HEK293 (cell line): ENCODE results near the gene APBB2.

Experiments used
- CTCF ChIA-PET: fragments of 350-600 bp; formaldehyde crosslinking; extraction: SDS; loops from one replicate; lab custom pipeline; 2021; ENCODE audit warnings: antibody characterized with exemption; lab: Yijun Ruan, JAX
- POLR2A ChIA-PET: fragments of 300-600 bp; formaldehyde crosslinking; extraction: SDS; loops from one replicate; lab custom pipeline; 2020; ENCODE audit warnings: antibody characterized with exemption, inconsistent platforms; lab: Yijun Ruan, JAX
- H3K27ac ChIP-seq: fragments of 200-500 bp; sonication (Bioruptor generic); 2 replicates; pipeline ENCODE4 v1.5.1; 2014; ENCODE audit warnings: low read depth, low read length, control low read depth, inconsistent platforms; ENCODE audit errors: extremely low read depth
- H3K36me3 ChIP-seq, 2 experiments: fragments of 200-500 bp in 1 of 2; sonication (Bioruptor generic) in 1 of 2; 1 replicate in 1 of 2; 2 replicates in 1 of 2; pipeline ENCODE4 v1.5.1; 2014 to 2017; ENCODE audit warnings: inconsistent platforms in 2 of 2, low read length in 2 of 2; ENCODE audit not compliant: control insufficient read depth in 2 of 2, insufficient read depth in 1 of 2
- H3K4me1 ChIP-seq: fragments of 200-500 bp; sonication (Bioruptor generic); 2 replicates; pipeline ENCODE4 v1.5.1; 2014; ENCODE audit warnings: mild to moderate bottlenecking, low read length, inconsistent platforms; ENCODE audit not compliant: control insufficient read depth, insufficient read depth
- H3K4me3 ChIP-seq: 2 replicates; pipeline ENCODE4 v1.5.1; 2011; ENCODE audit warnings: low read depth, mild to moderate bottlenecking, control low read depth, low read length, moderate library complexity
- H3K9me3 ChIP-seq: fragments of 200-500 bp; sonication (Bioruptor generic); 2 replicates; pipeline ENCODE4 v1.5.1; 2014; ENCODE audit warnings: low read depth, low read length, inconsistent platforms; ENCODE audit not compliant: control insufficient read depth, insufficient read depth
- GLIS2 ChIP-seq: fragments of 450-650 bp; formaldehyde crosslinking; IDR thresholded peaks from 2 replicates; pipeline ENCODE4 v1.5.1; 2016; ENCODE audit warnings: missing biosample characterization, missing genetic modification characterization
- KLF17 ChIP-seq: fragments of 450-650 bp; formaldehyde crosslinking; IDR thresholded peaks from 2 replicates; pipeline ENCODE4 v1.5.1; 2016; ENCODE audit warnings: missing biosample characterization, missing genetic modification characterization
- MEIS1 ChIP-seq: sonication (generic); formaldehyde crosslinking; IDR thresholded peaks from 2 replicates; pipeline ENCODE4 v1.8.1; 2022; ENCODE audit warnings: missing genetic modification reagents, mild to moderate bottlenecking, borderline replicate concordance
- REPIN1 ChIP-seq: fragments of 450-650 bp; formaldehyde crosslinking; IDR thresholded peaks from 2 replicates; pipeline ENCODE4 v1.5.1; 2017; ENCODE audit warnings: missing biosample characterization, missing genetic modification characterization, low read depth
- SALL2 ChIP-seq: fragments of 450-650 bp; formaldehyde crosslinking; IDR thresholded peaks from 2 replicates; pipeline ENCODE4 v1.5.0; 2017; ENCODE audit warnings: missing biosample characterization, mild to moderate bottlenecking, missing genetic modification characterization, borderline replicate concordance
- WT1 ChIP-seq: fragments of 450-650 bp; formaldehyde crosslinking; IDR thresholded peaks from 2 replicates; pipeline ENCODE4 v1.5.1; 2016; ENCODE audit warnings: missing biosample characterization, missing genetic modification characterization
- ZBTB49 ChIP-seq: fragments of 450-650 bp; formaldehyde crosslinking; IDR thresholded peaks from 2 replicates; pipeline ENCODE4 v1.5.1; 2016; ENCODE audit warnings: missing biosample characterization, missing genetic modification characterization, low read depth
- ZFHX2 ChIP-seq: fragments of 450-650 bp; formaldehyde crosslinking; conservative IDR thresholded peaks from 2 replicates; pipeline ENCODE4 v1.5.1; 2016; ENCODE audit warnings: missing biosample characterization, missing genetic modification characterization
- ZNF10 ChIP-seq: fragments of 450-650 bp; formaldehyde crosslinking; IDR thresholded peaks from 2 replicates; pipeline ENCODE4 v1.5.1; 2017; ENCODE audit warnings: missing biosample characterization, missing genetic modification characterization
- ZNF112 ChIP-seq: fragments of 450-650 bp; formaldehyde crosslinking; IDR thresholded peaks from 2 replicates; pipeline ENCODE4 v1.5.0; 2017; ENCODE audit warnings: missing biosample characterization, missing genetic modification characterization
- ZNF133 ChIP-seq: fragments of 450-650 bp; formaldehyde crosslinking; IDR thresholded peaks from 2 replicates; pipeline ENCODE4 v1.5.1; 2016; ENCODE audit warnings: missing biosample characterization, missing genetic modification characterization
- ZNF214 ChIP-seq: fragments of 450-650 bp; formaldehyde crosslinking; IDR thresholded peaks from 2 replicates; pipeline ENCODE4 v1.5.1; 2017; ENCODE audit warnings: missing biosample characterization, mild to moderate bottlenecking, missing genetic modification characterization, borderline replicate concordance
- ZNF274 ChIP-seq, 2 experiments: fragments of 200-500 bp in 1 of 2; fragments of 450-650 bp in 1 of 2; sonication (Bioruptor generic) in 1 of 2; formaldehyde crosslinking in 1 of 2; IDR thresholded peaks; 2 replicates each; pipeline versions ENCODE4 v1.5.1 to v1.6.1; 2014 to 2016; ENCODE audit warnings: borderline replicate concordance in 1 of 2, inconsistent platforms in 1 of 2, low read length in 1 of 2, missing biosample characterization in 1 of 2, missing genetic modification characterization in 1 of 2
- ZNF366 ChIP-seq: fragments of 450-650 bp; formaldehyde crosslinking; conservative IDR thresholded peaks from 2 replicates; pipeline ENCODE4 v1.5.1; 2016; ENCODE audit warnings: missing biosample characterization, missing genetic modification characterization
- ZNF513 ChIP-seq: fragments of 450-650 bp; IDR thresholded peaks from 2 replicates; pipeline ENCODE4 v1.5.1; 2018; ENCODE audit warnings: missing biosample characterization, missing genetic modification characterization
- ZNF549 ChIP-seq: fragments of 450-650 bp; IDR thresholded peaks from 2 replicates; pipeline ENCODE4 v1.5.1; 2018; ENCODE audit warnings: missing biosample characterization, missing genetic modification characterization, mild to moderate bottlenecking, inconsistent platforms, moderate library complexity
- ZNF558 ChIP-seq: fragments of 450-650 bp; formaldehyde crosslinking; IDR thresholded peaks from 2 replicates; pipeline ENCODE4 v1.5.1; 2016; ENCODE audit warnings: missing biosample characterization, missing genetic modification characterization
- ZNF610 ChIP-seq: fragments of 450-650 bp; formaldehyde crosslinking; IDR thresholded peaks from 2 replicates; pipeline ENCODE4 v1.5.1; 2016; ENCODE audit warnings: missing biosample characterization, missing genetic modification characterization, borderline replicate concordance
- ZNF621 ChIP-seq: fragments of 450-650 bp; formaldehyde crosslinking; IDR thresholded peaks from 2 replicates; pipeline ENCODE4 v1.5.1; 2017; ENCODE audit warnings: missing biosample characterization, missing genetic modification characterization
- ZNF626 ChIP-seq: fragments of 450-650 bp; sonication (Bioruptor Pico); formaldehyde crosslinking; IDR thresholded peaks from 2 replicates; pipeline ENCODE4 v1.5.1; 2018; ENCODE audit warnings: missing biosample characterization, missing genetic modification characterization, inconsistent platforms
- ZNF704 ChIP-seq: fragments of 450-650 bp; formaldehyde crosslinking; IDR thresholded peaks from 2 replicates; pipeline ENCODE4 v1.5.1; 2016; ENCODE audit warnings: missing biosample characterization, missing genetic modification characterization
- TF ChIP-seq, protein P1 (sequence below): fragments of 450-650 bp; formaldehyde crosslinking; IDR thresholded peaks from 2 replicates; pipeline ENCODE4 v1.5.1; 2016; ENCODE audit warnings: missing biosample characterization, missing genetic modification characterization

The APBB2 gene

DNA sequence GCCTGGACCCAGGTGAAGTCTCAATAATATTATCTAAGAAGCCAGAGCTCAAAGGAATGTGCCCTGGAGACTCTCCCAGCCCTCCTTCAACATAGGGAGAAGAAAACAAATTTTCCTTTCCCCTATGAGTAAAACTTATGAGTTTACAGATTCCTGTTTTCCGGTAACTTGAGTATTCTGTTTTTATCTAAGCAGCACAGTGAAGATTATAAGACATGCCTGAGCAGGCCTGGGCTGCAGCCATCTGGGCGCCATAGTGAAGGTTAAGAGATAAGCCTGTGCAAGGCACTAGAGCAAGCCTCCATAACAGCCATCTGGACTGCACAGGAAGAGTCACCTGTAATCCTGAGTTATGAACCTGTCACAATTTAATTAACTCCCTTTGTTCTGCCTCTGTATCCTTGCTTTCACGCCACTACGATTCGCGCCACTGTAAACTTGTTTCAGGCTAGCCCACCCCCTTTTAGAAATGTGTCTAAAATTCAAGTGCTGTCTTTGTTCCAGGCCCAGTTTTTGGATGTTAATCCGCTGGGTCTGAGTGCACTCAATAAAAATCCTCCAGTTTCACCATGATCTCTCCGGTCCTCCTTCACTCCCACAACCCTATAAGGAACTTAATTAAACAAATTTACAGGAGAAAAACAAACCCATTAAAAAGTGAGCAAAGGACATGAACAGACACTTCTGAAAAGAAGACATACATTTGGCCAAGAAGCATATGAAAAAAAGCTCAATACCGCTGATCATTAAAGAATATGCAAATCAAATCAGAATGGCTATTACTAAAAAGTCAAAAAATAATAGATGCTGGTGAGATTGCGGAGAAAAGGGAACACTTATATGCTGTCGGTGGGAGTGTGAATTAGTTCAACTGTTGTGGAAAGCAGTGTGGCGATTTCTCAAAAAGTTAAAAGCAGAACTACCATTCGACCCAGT lies 189.5 kb downstream of the APBB2 start (continued):
- TF ChIP-seq, protein P1, sequence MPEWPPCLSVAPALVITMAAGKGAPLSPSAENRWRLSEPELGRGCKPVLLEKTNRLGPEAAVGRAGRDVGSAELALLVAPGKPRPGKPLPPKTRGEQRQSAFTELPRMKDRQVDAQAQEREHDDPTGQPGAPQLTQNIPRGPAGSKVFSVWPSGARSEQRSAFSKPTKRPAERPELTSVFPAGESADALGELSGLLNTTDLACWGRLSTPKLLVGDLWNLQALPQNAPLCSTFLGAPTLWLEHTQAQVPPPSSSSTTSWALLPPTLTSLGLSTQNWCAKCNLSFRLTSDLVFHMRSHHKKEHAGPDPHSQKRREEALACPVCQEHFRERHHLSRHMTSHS (tag by site-specific recombination) = no peak
- TF ChIP-seq REPIN1 (tag by site-specific recombination) (no peak), ZNF549 (tag by site-specific recombination) (peak; percentile 70), MEIS1 (no peak), ZNF112 (tag by site-specific recombination) (0 out of 2 replicates have a peak, but pooled peaks have one; percentile 21), ZNF626 (tag by site-specific recombination) (peak; percentile 99), ZNF610 (tag by site-specific recombination) (peak; percentile 73; the same call in 1 of the 2 replicates), ZNF704 (tag by site-specific recombination) (no peak), GLIS2 (tag by site-specific recombination) (no peak), ZNF621 (tag by site-specific recombination) (0 out of 2 replicates have a peak, but pooled peaks have one; percentile 37), KLF17 (tag by site-specific recombination) (no peak), WT1 (tag by site-specific recombination) (no peak)

GRCh38 chr4:41022116-41022515 lies 192.2 kb downstream of the APBB2 start:
- H3K4me1 ChIP-seq = no peaks in the 10 kb centered on the region
- no peak for TF ChIP-seq ZNF621 (tag by site-specific recombination)
- no peak for TF ChIP-seq ZNF214
- no peaks in the 10 kb centered on the region for H3K36me3 ChIP-seq
- POLR2A ChIA-PET = no interaction called here
- no peak overlapping the region for H3K27ac ChIP-seq
- CTCF ChIA-PET = interaction anchor here (0.9 kb wide), 1 partner anchor 8 kb away, joined by 3 read pairs; no protein-coding TSS in a partner anchor
- no peak overlapping the region for H3K4me3 ChIP-seq
- no peaks in the 10 kb centered on the region for H3K9me3 ChIP-seq

GRCh38 chr4:41015016-41015675 lies 199.2 kb downstream of the APBB2 start:
- CTCF ChIA-PET = interaction anchor here (0.7 kb wide), 1 partner anchor 8 kb away, joined by 3 read pairs; no protein-coding TSS in a partner anchor
- no peaks in the 10 kb centered on the region for H3K9me3 ChIP-seq
- no peaks in the 10 kb centered on the region for H3K4me1 ChIP-seq
- no peak overlapping the region for H3K4me3 ChIP-seq
- H3K36me3 ChIP-seq = no peaks in the 10 kb centered on the region
- POLR2A ChIA-PET = no interaction called here
- no peak overlapping the region for H3K27ac ChIP-seq
- TF ChIP-seq ZNF133 (no peak), ZNF366 (tag by site-specific recombination) (no peak), ZNF274 (IDR thresholded peaks at IDR 0.05; ENCODE audit: low read length) (no peak), ZNF274 (tag by site-specific recombination; IDR thresholded peaks at IDR 0.05; ENCODE audit: borderline replicate concordance) (no peak), ZNF513 (tag by site-specific recombination) (no peak), SALL2 (no peak), ZBTB49 (tag by site-specific recombination) (no peak), ZNF10 (tag by site-specific recombination) (no peak), ZFHX2 (tag by site-specific recombination) (no peak), ZNF558 (no peak)
